NCI-H2196 treated with DMSO at 0.1 percent for 48 hours (cell line): ENCODE results near the gene AKAP11.

Experiments used
- DNase-seq: peaks from one replicate; lab custom pipeline; 2025; ENCODE audit not compliant: unreplicated experiment; lab: John Stamatoyannopoulos, UW

AKAP11 gene

DNA sequence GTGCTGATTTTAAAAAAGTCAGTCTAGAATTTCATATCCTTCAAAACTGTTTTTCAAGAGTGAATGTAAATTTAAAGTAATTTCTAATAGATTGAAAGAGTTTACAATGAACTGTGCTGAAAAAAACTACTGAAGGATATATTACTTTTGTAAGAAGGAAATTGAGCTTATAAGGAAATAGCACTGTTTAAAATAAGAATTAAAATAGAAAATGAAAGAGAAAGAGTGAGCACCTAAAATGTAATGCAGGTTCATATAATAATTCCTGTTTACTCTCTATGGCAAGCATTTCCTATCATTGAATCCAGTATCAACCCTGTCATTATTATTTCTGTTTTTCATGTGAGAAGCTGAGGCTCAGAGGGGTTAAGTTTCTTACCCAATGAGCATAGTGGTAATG, 57.3 kb downstream of the AKAP11 start:
- DNase-seq: no peak

DNA sequence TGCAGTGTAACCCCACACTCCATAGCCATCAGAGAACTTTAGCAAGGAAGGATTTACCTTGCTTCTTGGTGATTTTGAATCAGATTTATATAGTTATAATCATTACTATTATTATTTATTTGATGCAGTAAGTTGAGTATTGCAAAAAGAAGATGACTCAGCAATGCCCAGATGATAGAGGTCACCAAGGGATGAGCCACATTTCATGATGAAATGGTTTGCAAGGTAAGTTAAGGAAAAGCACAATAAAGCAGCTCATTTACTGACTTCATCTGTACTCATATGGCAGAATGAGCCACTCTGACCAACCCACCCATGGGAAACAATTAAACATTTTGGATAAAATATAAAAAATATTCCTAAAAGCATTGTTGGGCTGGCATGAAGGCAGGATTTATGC, 59.1 kb downstream of the AKAP11 start:
- no peak for DNase-seq

DNA sequence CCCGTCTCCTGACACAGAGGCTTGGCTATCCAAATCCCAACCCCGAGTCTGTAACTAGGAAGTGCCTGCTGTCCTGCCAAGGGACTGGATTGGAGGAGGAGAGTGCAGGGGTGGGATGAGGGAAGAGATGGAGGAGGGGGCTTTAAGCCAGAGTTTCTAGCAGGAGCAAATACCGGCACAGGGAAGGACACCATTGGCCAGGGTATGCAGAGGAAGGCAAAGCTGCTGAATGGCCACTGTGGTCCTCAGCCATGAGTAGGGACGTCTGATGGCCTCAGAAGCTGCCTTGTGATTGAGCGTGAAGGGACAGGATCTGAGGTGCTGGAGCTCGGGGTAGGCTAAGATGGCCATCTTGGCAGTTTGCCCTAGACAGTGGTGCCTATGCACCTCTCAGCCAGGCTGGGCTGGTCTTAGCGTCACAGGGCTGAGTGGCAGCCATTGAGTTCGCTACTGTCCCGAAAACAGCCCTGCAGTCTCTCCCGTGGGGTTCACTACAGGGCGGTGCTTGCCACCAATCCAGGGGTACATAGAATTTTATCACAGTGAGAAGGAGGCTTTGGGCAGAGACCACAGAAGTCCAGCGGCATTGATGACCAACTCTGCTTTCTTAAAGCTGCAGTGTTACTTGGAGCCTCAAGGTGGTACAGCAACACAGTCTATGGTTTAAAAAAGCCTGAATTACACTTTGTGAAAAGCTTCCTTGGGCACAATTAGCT, 61.8 kb downstream of the AKAP11 start:
- DNase-seq: no peak

DNA sequence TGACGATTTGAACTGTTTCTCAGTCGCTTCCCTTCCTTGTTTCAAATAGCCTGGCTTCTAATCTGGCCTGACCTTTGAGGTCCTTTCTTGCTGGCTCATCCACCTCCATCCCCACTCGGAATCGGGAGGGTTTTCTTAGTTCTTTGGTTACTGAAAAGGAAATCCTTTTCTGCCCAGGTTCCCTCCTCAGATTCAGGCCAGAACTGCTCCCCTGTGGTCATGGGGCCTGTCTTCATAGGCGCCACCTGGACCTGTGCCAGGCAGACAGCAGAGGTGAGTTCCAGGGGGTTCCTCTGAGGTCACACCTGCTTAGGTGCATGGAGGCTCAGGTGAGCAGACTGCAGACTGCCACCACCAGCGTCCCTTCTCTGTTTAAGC, 62.4 kb downstream of the AKAP11 start:
- no peak for DNase-seq

DNA sequence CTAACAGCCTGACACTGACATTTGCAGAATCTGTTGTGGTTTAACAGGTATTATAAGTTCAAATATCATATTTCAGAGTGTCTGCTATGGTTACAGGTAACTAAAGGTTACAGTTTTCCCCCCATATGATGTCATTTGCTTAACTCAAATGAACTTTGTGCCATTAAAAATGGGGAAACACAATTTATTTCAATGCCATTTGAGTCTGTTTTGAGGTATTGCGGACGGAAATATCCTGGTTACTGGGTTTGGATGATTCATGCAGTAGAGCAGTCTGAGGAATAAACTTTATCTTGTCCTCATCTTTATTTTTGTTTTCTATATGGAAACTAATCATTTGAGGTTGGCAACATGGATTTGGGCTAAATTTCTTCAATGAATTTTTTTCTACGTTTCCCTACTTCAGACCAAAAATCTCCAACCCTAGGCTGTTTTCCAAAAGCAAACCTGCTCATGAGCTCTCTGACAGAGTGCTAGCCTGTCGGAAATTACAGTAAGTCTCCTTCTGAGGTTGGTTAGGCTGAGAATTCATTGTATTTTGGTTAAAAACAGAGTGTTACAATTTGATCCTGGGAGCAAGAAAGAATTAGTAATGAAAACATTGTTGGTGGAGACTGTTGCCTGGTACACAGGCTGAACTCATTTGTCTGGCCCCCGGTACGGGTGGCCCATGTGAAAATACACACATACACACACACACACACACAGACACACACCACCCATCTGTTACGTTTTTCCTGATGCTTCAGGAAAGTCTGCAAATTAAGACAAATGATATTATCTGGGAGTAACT, 66.1 kb downstream of the AKAP11 start:
- DNase-seq: no peak

DNA sequence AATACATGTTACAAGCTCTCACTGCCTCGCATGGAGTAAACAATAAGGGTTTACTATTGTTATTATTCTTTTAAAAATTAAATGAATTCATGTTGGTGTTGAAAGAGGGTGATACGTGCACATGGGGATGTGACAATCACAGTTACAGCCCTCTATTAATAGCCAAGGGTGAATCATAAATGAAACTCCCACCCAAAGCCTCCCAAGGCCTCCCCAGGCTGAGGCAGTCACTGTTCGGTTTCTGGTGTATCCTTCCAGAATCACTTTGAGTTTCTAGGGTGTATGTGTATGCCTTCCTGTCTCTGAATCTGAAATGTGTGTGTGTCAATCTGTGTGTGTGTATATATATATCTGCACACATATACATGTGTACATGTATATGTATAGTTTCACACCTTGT, 73.4 kb downstream of the AKAP11 start:
- no peak for DNase-seq

DNA sequence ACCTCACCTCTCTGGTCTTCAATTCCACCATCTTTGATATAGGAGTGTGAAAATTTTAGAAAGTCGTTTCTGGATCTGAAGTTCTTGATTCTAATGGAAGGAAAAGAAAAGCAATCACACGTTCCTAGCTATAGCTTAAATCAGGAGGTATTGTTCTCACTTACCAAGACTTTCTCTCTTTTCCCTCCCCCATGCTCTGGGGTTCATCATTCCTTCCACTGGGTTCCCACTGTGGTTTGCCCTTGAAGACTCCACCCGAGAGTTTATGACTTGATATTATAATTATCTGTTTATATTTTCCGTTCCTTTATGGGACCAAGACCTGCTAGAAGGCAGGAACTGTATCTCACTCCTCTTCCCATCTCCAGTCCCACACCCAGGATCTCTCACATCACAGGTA, 76.6 kb downstream of the AKAP11 start:
- DNase-seq: no peak

DNA sequence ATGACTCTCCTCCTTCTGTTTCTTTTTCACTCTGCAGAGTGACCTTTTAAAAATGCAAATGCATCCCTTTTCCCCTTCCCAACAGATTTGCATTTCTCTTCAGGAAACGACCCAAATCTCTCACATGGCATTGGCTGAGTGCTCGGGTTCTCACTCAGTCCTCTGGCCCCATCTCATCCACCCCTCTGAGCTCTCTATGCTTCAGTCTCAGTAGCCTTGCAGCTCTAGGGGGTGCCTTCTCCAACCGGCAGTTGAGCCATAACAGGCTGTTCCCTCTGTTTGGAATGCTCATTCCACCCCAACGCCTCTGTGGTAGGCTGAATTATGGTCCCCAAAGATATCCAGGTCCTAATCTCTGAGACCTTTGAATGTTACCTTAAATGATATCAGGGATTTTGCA, 78.2 kb downstream of the AKAP11 start:
- no peak for DNase-seq

DNA sequence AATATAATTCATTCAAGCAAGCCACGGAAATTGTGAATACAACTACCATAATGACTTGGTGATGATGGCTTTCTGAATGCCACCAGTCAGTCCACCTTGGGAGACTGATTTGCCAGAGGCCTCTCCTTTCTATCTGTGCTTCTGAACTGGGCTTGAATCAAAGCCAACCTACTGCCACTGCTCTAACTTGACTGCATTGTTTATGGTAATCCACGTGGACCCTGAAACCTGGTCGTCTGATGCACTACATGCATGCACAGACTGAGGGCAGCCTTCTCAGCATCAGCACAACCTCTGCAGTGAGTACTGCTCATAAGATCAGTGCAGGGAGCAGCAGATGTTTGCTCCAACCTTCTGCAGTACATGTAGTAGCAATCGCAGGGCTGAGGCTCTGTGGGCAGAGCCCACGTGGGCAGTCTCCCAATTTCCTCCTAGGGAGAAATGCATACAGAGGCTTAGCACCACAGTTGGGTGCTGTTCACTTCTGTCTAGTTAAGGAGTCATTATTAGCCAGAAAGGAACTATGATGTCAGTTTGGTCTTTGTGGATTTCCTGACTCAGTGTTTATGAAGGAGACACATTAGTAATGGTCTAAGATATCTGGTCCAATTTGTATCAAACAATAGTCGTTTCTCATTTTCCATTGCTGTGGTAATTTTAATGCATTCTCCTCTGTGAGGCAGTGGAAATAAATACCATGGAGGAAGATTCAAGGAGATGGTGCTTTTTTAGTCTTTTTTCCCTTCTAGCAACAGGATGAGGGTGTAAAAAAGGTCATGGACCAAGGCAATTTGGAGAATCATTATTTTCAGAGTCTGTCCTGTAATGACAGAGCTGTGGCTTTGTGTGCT, 82.5 kb downstream of the AKAP11 start:
- no peak for DNase-seq

DNA sequence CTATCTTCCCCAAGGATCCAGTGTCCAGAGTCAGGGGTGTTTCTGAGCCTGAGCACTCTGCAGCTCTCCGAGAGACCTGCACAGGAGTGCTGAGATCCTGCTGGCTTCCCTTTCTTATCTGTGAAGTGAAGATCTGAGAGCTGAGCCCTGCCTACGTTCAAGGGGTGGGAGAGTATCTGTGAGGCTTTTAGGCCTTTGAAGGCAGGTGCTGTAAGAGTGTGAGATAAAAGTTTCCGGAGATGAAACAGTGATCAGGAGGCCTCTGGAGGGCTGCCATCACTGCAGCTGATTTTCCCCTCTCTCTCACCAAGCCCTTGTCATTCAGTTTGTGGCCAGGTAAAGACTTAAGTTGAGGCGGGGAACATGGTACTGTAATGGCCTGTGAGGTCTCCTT, 83.1 kb downstream of the AKAP11 start:
- DNase-seq: no peak

DNA sequence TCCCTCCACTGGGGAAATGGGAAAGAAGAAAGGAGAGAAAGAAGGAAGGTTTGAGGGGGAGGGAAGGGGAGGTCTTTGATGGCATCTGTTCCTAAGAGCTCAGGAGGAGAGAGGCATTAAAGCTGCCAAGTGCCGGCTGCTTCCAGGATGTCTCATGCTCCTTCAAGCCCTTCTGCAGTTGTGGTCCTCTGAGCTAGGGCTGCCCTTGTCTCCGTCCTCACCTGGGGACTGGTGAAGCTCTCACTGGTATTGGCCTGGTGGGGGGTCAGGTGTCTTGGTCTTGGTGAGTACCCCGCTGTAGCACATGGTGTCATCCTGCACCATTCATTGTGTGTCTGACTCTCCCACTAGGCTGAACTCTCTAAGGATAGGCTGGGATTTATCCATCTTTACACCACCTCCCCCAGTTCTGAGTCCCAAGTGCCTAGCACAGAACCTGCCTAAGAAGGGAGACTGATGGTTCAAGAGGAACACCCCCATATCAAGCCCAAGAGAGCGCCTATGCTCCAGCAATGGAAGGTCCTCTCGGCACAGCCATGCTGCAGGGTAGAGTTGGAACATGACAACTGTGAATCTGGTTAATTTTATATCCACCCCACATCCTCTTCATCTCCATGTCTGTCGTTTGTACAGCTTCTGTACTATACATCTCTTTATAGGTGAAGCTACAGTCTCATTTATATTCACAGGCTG, 83.7 kb downstream of the AKAP11 start:
- no peak for DNase-seq

DNA sequence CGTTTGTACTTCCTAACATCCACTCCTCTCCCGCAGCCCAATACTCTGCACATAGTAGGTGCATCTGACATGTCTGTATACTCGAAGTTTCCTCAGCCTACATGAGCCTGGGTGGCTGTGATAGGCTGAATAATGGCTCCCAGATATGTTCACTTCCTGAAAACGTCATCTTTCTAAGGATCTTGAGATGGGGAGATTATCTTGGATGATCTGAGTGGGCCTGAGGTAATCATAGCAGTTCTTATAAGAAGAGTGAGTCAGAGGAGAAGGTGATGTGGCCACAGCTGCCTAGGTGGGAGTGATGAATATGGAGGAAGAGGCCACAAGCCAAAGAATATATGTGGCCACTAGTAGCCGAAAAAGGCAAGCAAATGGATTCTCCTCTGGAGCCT, 84.2 kb downstream of the AKAP11 start:
- no peak for DNase-seq

DNA sequence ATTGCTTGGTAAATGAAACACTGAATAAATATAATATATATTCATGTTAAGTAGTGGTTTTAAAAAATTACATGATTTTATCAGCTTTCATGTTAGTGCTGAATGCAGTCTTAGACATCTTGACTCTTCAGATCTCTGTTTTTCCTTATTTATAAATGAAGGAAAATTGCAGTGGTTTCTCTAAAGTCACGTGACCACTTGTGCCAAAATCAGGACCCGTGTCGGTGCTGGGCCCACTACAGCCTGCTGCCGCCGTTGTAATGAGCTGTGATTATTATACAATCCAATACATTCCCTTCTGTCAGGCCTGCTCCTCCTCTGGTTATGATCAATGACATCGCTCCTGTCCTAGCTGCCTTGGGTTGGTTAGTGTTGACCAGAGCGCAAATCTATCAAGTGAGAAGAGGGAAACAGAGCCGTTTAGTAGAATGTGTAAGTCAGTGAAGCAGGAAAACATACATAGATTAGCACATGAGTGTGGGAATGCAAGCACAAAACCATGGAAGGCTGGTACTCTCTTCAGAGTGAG, 88.2 kb downstream of the AKAP11 start:
- no peak for DNase-seq

DNA sequence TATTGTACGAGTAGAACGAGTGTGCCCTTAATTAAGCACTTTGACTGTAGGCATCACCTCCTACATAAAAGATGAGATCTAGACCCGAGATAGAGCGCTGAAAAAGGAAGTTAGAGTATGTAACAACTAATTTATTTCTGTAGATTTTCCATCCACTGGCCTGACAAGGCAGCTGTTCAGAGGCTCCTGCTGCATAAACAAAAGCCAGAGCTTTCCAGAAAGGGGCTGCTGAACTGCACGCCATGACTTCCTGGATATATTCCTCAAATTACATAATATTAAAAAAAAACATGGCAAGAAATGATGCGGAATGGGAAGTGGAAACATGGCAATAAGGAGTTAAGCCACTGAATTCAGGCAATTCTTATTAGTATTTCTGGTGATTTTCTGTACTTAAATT, 89.7 kb downstream of the AKAP11 start:
- no peak for DNase-seq

DNA sequence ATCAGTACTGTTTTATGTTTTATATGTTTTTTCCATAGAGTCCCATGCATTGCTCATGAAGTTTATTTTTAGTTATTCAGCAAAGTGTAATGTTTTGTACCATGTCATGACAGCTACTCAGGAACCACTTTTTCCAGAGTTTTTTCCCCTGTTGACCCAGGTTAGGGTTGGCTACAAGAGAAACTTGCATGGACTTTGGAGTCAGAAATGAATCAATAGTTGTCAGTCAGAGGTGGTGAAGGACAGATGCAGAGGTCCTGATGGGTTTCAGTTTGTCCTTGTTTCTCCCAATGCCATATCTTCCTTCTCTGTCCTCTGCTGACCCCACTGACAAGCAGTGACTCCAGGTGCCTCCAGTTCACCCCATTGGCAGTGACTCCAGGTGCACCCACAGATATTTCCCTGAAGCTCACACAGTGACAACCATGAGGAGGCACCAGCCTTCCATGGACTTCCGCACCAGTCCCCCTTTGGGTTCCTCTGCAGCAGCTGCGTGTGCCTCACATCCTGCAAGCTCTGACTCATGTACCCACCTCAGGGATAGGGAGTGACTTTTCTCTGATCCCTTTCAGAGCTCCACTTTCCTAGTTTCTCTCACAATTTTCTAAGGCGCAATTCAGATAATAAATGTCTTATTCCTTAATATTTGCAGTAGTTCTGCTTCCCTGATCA, 92.1 kb downstream of the AKAP11 start:
- DNase-seq: no peak

DNA sequence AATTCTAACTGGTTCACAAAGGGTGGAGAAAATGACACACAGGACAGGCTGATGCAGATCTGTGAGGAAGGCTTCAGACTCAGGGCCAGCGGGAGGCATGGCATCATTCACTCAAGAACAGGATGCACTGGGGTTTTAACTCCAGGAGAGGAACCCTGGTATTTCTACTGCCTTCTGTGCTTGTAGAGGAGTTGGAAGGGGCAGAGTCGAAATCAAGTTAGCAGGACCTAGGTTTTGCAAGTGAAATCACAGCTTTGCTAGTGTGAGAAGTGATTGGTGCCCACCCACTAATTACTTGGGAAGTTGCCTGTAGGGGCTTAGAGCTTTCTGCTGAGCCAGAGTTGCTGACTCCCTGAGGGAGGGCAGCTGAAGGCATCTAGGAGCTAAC, 92.7 kb downstream of the AKAP11 start:
- DNase-seq: no peak

DNA sequence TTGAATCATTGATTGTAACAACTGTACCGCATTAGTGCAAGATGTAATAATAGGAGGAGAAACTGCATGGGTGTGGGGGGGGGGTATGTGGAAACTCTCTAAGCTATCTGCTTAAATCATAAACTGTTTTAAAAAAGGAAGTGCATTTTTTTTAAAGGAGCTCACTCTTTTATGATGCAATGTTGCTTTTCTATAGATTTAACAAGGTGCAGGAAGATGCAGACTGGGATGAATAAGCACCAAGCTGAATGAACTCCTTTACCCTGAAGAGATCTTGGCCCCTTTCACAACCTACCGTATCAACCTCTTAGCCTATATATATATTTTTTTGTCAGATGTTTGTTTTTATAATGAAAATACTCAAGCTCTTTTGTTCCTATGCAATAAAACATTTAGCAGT, 95.9 kb downstream of the AKAP11 start:
- no peak for DNase-seq

DNA sequence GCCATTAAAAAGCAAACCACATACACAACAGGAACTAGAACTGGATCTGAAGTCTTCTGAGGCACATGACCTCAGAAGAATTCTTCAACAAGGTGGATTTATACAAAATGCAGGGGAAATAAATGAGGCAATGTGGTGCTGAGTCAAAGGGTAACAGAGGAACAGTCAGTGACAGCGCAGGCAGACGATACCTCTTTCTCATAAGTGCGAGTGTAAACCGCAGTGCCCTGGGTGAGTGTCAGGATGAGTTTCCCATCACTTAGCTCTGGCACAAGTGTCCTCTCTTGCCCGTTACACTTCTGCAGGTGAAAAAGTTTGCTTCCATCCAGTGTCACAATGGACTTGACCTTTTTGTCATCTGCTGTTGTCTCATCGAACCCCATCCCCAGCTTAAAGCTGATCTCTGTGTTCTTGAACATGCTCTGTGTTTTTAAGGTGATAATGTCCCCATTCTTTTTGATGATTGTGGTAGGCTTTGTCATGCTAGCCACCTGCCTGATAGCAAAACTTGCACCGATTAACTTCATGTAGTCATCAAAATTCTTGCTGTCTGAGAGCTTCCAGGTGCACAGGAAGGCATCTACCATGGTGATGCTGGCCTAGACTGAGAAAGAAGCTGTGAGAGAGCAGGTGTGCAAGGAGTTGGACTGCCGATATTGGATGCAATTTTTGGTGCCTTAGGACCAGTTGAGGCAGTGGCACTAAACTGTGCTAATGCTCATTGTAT, 97.3 kb downstream of the AKAP11 start:
- DNase-seq: no peak

DNA sequence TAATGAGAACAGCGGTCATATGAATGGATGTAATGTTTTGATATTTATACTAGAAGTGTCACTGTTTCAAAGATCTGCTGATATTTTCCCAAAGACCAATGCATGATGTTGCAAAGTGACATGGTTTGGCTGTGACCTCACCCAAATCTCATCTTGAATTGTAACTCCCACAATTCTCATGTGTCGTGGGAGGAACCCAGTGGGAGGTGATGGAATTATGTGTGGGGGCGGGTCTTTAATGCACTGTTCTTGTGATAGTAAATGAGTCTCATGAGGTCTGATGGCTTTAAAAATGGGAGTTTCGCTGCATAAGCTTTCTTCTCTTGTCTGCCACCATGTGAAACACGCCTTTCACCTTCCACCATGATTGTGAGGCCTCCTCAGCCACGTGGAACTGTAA, 98.3 kb downstream of the AKAP11 start:
- DNase-seq: no peak
